Kidney (tissue), 14 donors: ENCODE measurements around the gene GLRA3. TPM values are rescaled to one million over a fixed set of nuclear protein-coding genes. Genes with fewer than 3 reads are reported as not detected.

Experiments used
- DNase-seq, 5 donors: peaks; one replicate each; pipeline ENCODE4 v3.0.0-alpha.2; 2013 to 2020
- FAIRE-seq: peaks from 2 replicates; lab custom pipeline; 2012; peaks lifted over from hg19 to GRCh38; lab: Jason Lieb, UNC
- H3K27ac ChIP-seq, 2 donors: one replicate each; pipeline ENCODE4 v1.7.0; 2013; ENCODE audit warnings: low read depth in 2 of 2, low read length in 2 of 2, inconsistent platforms in 1 of 2
- H3K27me3 ChIP-seq: one replicate; pipeline ENCODE4 v1.7.1; 2013; ENCODE audit warnings: low read length, inconsistent platforms; ENCODE audit not compliant: control insufficient read depth, insufficient read depth
- H3K36me3 ChIP-seq, 3 donors: one replicate each; pipeline versions ENCODE4 v1.7.0 to v1.7.1; 2013; ENCODE audit warnings: low read length in 3 of 3, control low read depth in 1 of 3, inconsistent platforms in 1 of 3; ENCODE audit not compliant: insufficient read depth in 3 of 3, control insufficient read depth in 2 of 3
- H3K4me1 ChIP-seq, 3 donors: one replicate each; pipeline versions ENCODE4 v1.7.0 to v1.7.1; 2013; ENCODE audit warnings: low read length in 3 of 3, inconsistent platforms in 1 of 3, low read depth in 1 of 3; ENCODE audit not compliant: control insufficient read depth in 2 of 3, insufficient read depth in 2 of 3
- H3K4me3 ChIP-seq, 3 donors: one replicate each; pipeline versions ENCODE4 v1.7.0 to v1.8.1; 2013; ENCODE audit warnings: low read length in 3 of 3, control low read depth in 1 of 3, inconsistent platforms in 1 of 3
- H3K9ac ChIP-seq, 3 donors: one replicate each; pipeline versions ENCODE4 v1.7.0 to v1.7.1; 2013; ENCODE audit warnings: low read length in 3 of 3, control low read depth in 1 of 3, inconsistent platforms in 1 of 3
- H3K9me3 ChIP-seq, 3 donors: one replicate each; pipeline versions ENCODE4 v1.7.0 to v1.7.1; 2013; ENCODE audit warnings: low read length in 3 of 3, control low read depth in 1 of 3, inconsistent platforms in 1 of 3; ENCODE audit not compliant: control insufficient read depth in 2 of 3, insufficient read depth in 1 of 3
- intact Hi-C: fragments of 100-400 bp; cut with DNase I; formaldehyde crosslinking; loops from one replicate; pipeline ENCODE4 v1.11.1; 2022
- polyA plus RNA-seq: library from polyadenylated mRNA; stranded (reverse); fragments of 350-450 nt; fragmentation: Illumina TruSeq; extraction: RNeasy Lipid Tissue Mini Kit (QIAGEN cat#74804); gene quantifications from one replicate; pipeline ENCODE4 v1.2.3, GENCODE V29; 2014; ENCODE audit warnings: low read depth, low replicate concordance; ENCODE audit not compliant: insufficient read depth
- total RNA-seq: library from RNA; stranded (reverse); fragmentation: NEBNext Ultra II Directional; extraction: Animal tissue kit (Norgen Biotek cat#: 25700); gene quantifications from one replicate; pipeline ENCODE4 v1.2.1, GENCODE V29; 2021
- TF ChIP-seq, protein P1 (sequence below): IDR thresholded peaks from 3 replicates; pipeline ENCODE4 v1.5.1; 2012; ENCODE audit warnings: mild to moderate bottlenecking, moderate library complexity, borderline replicate concordance; ENCODE audit not compliant: insufficient read depth; ENCODE audit errors: extremely low read depth
- donor health status: control.
- donor health status: control.
- donor health status: control.
- donor health status: control.
- donor health status: control.
- donor health status: DM: yes; HTN: yes; CAD: no.
- donor health status: Normal renal cell carcinoma (clear cell type).

The GLRA3 gene
- total and polyA plus RNA-seq, 2 donors from 2014 or later = 0.13 TPM; not detected in 1

DNA sequence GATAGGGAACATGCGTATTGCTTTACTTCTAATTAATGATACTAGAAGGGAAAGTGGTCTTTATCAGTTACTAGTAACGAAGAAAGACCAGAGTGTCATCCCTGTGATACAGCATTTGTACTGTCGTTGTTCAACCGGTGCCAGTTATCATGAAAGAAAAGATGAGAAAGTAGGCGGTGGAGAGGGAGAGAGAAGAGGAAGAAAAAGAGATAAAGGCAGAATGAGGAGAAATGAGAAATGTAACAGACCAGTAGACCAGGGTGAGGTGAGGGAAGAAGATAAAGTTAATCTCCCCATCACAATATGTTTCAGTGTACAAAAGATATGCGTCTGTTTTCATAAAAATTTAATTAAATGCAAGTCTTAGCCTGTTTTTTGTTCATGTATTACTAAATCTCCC, 171.6 kb downstream of the GLRA3 start:
- Histone ChIP-seq H3K27ac (no peak overlapping the region), H3K4me3 (no peak overlapping the region), H3K36me3 (no peaks in the 10 kb centered on the region), H3K27me3 (no peaks in the 10 kb centered on the region), H3K4me1 (no peaks in the 10 kb centered on the region), H3K9ac (no peak overlapping the region), H3K9me3 (peaks cover 0 to 3% (median 0%) of the 10 kb centered on the region in 3 donors)
- no peak for FAIRE-seq
- intact Hi-C loops = no loop called here
- DNase-seq = no peak
- TF ChIP-seq, protein P1, sequence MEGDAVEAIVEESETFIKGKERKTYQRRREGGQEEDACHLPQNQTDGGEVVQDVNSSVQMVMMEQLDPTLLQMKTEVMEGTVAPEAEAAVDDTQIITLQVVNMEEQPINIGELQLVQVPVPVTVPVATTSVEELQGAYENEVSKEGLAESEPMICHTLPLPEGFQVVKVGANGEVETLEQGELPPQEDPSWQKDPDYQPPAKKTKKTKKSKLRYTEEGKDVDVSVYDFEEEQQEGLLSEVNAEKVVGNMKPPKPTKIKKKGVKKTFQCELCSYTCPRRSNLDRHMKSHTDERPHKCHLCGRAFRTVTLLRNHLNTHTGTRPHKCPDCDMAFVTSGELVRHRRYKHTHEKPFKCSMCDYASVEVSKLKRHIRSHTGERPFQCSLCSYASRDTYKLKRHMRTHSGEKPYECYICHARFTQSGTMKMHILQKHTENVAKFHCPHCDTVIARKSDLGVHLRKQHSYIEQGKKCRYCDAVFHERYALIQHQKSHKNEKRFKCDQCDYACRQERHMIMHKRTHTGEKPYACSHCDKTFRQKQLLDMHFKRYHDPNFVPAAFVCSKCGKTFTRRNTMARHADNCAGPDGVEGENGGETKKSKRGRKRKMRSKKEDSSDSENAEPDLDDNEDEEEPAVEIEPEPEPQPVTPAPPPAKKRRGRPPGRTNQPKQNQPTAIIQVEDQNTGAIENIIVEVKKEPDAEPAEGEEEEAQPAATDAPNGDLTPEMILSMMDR = no peak

DNA sequence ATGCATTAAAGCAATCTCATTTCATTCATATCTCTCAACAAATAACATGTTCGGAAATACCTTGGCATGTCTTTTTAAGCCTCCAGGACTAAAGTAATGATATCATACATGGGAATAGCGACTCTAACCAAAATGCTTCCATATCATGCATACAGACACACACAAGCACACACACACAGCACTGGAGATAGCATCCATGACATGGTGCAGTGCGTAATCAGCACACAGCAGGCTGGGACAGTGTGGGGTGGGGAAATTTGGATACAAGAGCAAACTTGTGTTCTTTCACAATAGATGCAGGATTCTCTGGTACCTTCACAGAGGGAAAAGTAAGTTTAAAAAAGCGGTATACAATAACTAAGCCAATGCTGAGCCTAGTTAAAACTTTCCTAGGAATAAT, 174.4 kb downstream of the GLRA3 start:
- TF ChIP-seq, protein P1 = no peak
- intact Hi-C loops = no loop called here
- Histone ChIP-seq H3K4me3 (no peak overlapping the region), H3K36me3 (no peaks in the 10 kb centered on the region), H3K27ac (no peak overlapping the region), H3K9ac (no peak overlapping the region), H3K9me3 (no peaks in the 10 kb centered on the region), H3K27me3 (no peaks in the 10 kb centered on the region), H3K4me1 (no peaks in the 10 kb centered on the region)
- FAIRE-seq = no peak
- no peak for DNase-seq

DNA sequence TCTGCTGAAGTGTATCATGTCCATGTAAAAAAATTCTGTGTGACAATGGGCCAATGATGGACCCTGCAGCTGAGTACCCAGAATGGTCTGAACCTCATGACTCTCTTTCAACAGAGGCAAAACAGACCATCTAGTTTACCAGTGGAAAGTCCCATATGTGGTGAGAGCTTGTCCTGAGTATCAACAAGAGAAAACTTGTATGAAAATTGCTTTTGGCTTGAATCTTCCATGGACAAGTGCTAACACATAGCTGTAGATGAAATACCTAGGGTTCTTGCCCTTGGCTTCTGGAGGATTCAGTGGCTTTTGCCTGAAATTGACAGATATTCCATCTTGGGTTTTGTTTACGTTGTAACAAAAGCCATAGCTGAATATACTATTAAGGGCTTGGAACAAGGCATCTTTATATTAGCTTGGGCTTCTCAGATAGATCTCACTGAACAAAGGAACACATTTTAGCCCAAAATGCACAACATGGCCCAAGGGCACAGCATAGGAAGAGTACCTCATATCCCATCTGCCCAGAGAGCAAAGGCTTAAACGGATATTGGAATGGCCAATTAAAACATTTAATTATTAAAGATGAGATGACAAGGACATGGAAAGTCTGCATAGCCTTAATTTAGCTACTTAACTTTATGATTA, 178.2 kb downstream of the GLRA3 start:
- H3K4me1 ChIP-seq = no peaks in the 10 kb centered on the region
- DNase-seq (no peak), FAIRE-seq (no peak)
- no peak overlapping the region for H3K9ac ChIP-seq
- TF ChIP-seq, protein P1 = no peak
- H3K4me3 ChIP-seq = no peak overlapping the region
- H3K27ac ChIP-seq = no peak overlapping the region
- H3K36me3 ChIP-seq = no peaks in the 10 kb centered on the region
- intact Hi-C loops = no loop called here
- no peaks in the 10 kb centered on the region for H3K27me3 ChIP-seq
- H3K9me3 ChIP-seq = no peaks in the 10 kb centered on the region

- Histone ChIP-seq H3K4me1 (no peaks in the 10 kb centered on the region), H3K9me3 (no peaks in the 10 kb centered on the region), H3K36me3 (no peaks in the 10 kb centered on the region), H3K4me3 (no peak overlapping the region), H3K27ac (no peak overlapping the region), H3K9ac (no peak overlapping the region), H3K27me3 (no peaks in the 10 kb centered on the region)
- DNase-seq (no peak), FAIRE-seq (no peak)
- intact Hi-C loops = no loop called here
- TF ChIP-seq, protein P1 = no peak
Observed at GRCh38 chr4:174648812-174649211, 180.2 kb downstream of the GLRA3 start.
